OCI-LY1 (cell line): Measurements from ENCODE around the gene DNAH14.

Experiments used
- EZH2 ChIP-seq: fragments of 200-600 bp; sonication (generic), shearing (Covaris generic); IDR thresholded peaks from 2 replicates; pipeline ENCODE4 v1.8.0; 2017; ENCODE audit warnings: borderline replicate concordance, mixed run types, mild to moderate bottlenecking, antibody characterized with exemption, low read length, moderate library complexity, mixed read lengths
- TF ChIP-seq, protein P1 (sequence below): fragments of 200-600 bp; sonication (generic), shearing (Covaris generic); IDR thresholded peaks from 2 replicates; pipeline ENCODE4 v1.5.1; 2017; ENCODE audit warnings: mild to moderate bottlenecking, antibody characterized with exemption, low read length, moderate library complexity, mixed read lengths

DNA sequence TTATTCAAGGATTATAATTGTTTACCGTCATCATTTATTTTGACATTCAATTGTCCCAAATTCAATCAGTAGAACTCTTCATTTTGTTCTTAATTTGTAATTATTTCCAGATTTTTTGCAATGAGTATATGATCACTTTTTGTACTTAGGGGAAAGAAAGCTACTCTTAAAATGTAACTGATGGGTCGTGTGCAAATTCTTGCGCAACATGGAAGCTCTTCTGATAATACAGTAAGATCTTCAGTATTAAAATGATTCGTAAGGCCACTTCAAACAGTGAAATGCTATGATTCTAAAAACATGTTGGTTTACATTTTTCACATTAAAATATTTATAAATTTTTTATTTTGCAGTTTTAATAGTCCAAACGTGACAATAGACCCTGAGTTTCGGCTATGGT lies 435.0 kb downstream of the DNAH14 start:
- TF ChIP-seq, protein P1, sequence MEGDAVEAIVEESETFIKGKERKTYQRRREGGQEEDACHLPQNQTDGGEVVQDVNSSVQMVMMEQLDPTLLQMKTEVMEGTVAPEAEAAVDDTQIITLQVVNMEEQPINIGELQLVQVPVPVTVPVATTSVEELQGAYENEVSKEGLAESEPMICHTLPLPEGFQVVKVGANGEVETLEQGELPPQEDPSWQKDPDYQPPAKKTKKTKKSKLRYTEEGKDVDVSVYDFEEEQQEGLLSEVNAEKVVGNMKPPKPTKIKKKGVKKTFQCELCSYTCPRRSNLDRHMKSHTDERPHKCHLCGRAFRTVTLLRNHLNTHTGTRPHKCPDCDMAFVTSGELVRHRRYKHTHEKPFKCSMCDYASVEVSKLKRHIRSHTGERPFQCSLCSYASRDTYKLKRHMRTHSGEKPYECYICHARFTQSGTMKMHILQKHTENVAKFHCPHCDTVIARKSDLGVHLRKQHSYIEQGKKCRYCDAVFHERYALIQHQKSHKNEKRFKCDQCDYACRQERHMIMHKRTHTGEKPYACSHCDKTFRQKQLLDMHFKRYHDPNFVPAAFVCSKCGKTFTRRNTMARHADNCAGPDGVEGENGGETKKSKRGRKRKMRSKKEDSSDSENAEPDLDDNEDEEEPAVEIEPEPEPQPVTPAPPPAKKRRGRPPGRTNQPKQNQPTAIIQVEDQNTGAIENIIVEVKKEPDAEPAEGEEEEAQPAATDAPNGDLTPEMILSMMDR = no peak
- TF ChIP-seq EZH2 = no peak
